HEK293 (cell line): Measurements from ENCODE around the gene PACS1.

Experiments
- SETDB1 ChIP-seq: IDR thresholded peaks from one replicate; pipeline ENCODE4 v1.6.1; 2017; ENCODE audit warnings: mild to moderate bottlenecking, low read length, moderate library complexity, mixed read lengths; ENCODE audit not compliant: insufficient read length
- ZNF629 ChIP-seq: fragments of 450-650 bp; formaldehyde crosslinking; IDR thresholded peaks from 2 replicates; pipeline ENCODE4 v1.5.1; 2017; ENCODE audit warnings: missing biosample characterization, missing genetic modification characterization
- ZNF776 ChIP-seq: fragments of 450-650 bp; formaldehyde crosslinking; IDR thresholded peaks from 2 replicates; pipeline ENCODE4 v1.5.0; 2017; ENCODE audit warnings: missing biosample characterization, missing genetic modification characterization, borderline replicate concordance
- ZNF785 ChIP-seq: fragments of 450-650 bp; formaldehyde crosslinking; IDR thresholded peaks from 2 replicates; pipeline ENCODE4 v1.5.1; 2016; ENCODE audit warnings: missing biosample characterization, missing genetic modification characterization
- TF ChIP-seq, protein P1 (sequence below): fragments of 450-650 bp; formaldehyde crosslinking; IDR thresholded peaks from 2 replicates; pipeline ENCODE4 v1.5.1; 2016; ENCODE audit warnings: missing biosample characterization, missing genetic modification characterization

DNA sequence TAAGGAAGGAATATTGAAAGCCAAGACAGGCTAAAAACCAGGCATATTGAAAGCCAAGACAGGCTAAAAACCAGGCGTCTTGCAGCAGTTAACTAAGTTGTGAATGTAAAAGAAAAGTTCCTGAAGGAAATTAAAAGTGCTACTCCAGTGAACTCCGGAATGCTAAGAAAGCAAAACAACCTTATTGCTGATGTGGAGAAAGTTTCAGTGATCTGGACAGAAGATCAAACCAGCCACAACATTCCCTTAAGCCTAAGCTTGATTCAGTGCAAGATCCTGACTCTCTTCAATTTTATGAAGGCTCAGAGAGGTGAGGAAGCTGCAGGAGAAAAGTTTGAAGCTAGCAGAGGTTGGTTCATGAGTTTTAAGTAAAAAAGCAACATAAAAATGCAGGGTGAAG is 51.4 kb downstream of the PACS1 start:
- TF ChIP-seq, protein P1, sequence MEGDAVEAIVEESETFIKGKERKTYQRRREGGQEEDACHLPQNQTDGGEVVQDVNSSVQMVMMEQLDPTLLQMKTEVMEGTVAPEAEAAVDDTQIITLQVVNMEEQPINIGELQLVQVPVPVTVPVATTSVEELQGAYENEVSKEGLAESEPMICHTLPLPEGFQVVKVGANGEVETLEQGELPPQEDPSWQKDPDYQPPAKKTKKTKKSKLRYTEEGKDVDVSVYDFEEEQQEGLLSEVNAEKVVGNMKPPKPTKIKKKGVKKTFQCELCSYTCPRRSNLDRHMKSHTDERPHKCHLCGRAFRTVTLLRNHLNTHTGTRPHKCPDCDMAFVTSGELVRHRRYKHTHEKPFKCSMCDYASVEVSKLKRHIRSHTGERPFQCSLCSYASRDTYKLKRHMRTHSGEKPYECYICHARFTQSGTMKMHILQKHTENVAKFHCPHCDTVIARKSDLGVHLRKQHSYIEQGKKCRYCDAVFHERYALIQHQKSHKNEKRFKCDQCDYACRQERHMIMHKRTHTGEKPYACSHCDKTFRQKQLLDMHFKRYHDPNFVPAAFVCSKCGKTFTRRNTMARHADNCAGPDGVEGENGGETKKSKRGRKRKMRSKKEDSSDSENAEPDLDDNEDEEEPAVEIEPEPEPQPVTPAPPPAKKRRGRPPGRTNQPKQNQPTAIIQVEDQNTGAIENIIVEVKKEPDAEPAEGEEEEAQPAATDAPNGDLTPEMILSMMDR (tag by site-specific recombination), result no peak
- TF ChIP-seq ZNF785 (tag by site-specific recombination) (no peak), ZNF629 (tag by site-specific recombination) (no peak), SETDB1 (no peak), ZNF776 (tag by site-specific recombination) (no peak)
